SK-N-SH (cell line): ENCODE measurements around the gene ZNF354C. TPM values are rescaled to one million over a fixed set of nuclear protein-coding genes. Genes with fewer than 3 reads are reported as not detected.
"Not testable (repeated sequence)": the region's sequence is repeated elsewhere in the genome, so short reads cannot be mapped to it uniquely, and the experiment has no call there.

ENCODE experiments used
- CTCF ChIA-PET: fragments of 300-600, 350-600 bp; formaldehyde crosslinking; extraction: SDS; loops from one replicate; lab custom pipeline; 2021; lab: Yijun Ruan, JAX
- POLR2A ChIA-PET: fragments of 350-600 bp; sonication (Branson Sonifier 250); formaldehyde crosslinking; extraction: SDS; loops from one replicate; lab custom pipeline; 2020; ENCODE audit warnings: antibody characterized with exemption, inconsistent platforms; lab: Yijun Ruan, JAX
- DNase-seq: peaks from one replicate; pipeline ENCODE4 v3.0.0; 2012
- H2AFZ ChIP-seq: fragments of 200-600 bp; sonication (generic); 2 replicates; pipeline ENCODE4 v1.8.1; 2016; ENCODE audit warnings: antibody characterized with exemption, mild to moderate bottlenecking, low read depth
- H3F3A ChIP-seq: fragments of 200-600 bp; sonication (generic); replicated peaks from 2 replicates; pipeline ENCODE3; 2016; ENCODE audit warnings: antibody characterized with exemption, mild to moderate bottlenecking; ENCODE audit not compliant: insufficient read depth
- H3K27ac ChIP-seq, 2 experiments: fragments of 200-500 bp in 1 of 2; fragments of 200-600 bp in 1 of 2; sonication (Bioruptor generic) in 1 of 2; sonication (generic), shearing (Covaris generic) in 1 of 2; 2 replicates each; pipeline versions ENCODE4 v1.5.1 to v1.6.1; 2014 to 2016; ENCODE audit warnings: low read depth in 2 of 2, inconsistent platforms in 1 of 2, low read length in 1 of 2, mild to moderate bottlenecking in 1 of 2, mixed read lengths in 1 of 2
- H3K27me3 ChIP-seq: fragments of 200-600 bp; sonication (generic), shearing (Covaris generic); 2 replicates; pipeline ENCODE4 v1.6.1; 2016; ENCODE audit warnings: mixed run types; ENCODE audit not compliant: insufficient read depth
- H3K36me3 ChIP-seq, 2 experiments: fragments of 200-500 bp in 1 of 2; fragments of 200-600 bp in 1 of 2; sonication (Bioruptor generic) in 1 of 2; sonication (generic) in 1 of 2; replicated peaks in 1 of 2; 2 replicates each; pipeline versions ENCODE3 to v1.5.1; 2014 to 2016; ENCODE audit warnings: low read length in 1 of 2, mild to moderate bottlenecking in 1 of 2; ENCODE audit not compliant: insufficient read depth in 2 of 2, control insufficient read depth in 1 of 2
- H3K4me1 ChIP-seq, 2 experiments: fragments of 200-500 bp in 1 of 2; fragments of 200-600 bp in 1 of 2; sonication (Bioruptor generic) in 1 of 2; sonication (generic), shearing (Covaris generic) in 1 of 2; 2 replicates each; pipeline versions ENCODE4 v1.5.1 to v1.6.1; 2014 to 2016; ENCODE audit warnings: low read depth in 1 of 2, low read length in 1 of 2, mixed run types in 1 of 2; ENCODE audit not compliant: insufficient read depth in 2 of 2, control insufficient read depth in 1 of 2
- H3K4me2 ChIP-seq: fragments of 200-600 bp; sonication (generic), shearing (Covaris generic); 2 replicates; pipeline ENCODE4 v1.6.1; 2017; ENCODE audit warnings: mixed run types
- H3K4me3 ChIP-seq, 2 experiments: fragments of 200-500 bp in 1 of 2; fragments of 200-600 bp in 1 of 2; sonication (Bioruptor generic) in 1 of 2; sonication (generic), shearing (Covaris generic) in 1 of 2; 2 replicates each; pipeline versions ENCODE4 v1.5.1 to v1.8.1; 2014 to 2016; ENCODE audit warnings: low read depth in 2 of 2, inconsistent platforms in 1 of 2, low read length in 1 of 2, mild to moderate bottlenecking in 1 of 2, mixed read lengths in 1 of 2, moderate library complexity in 1 of 2
- H3K79me2 ChIP-seq: fragments of 200-600 bp; sonication (generic); 2 replicates; pipeline ENCODE4 v1.8.1; 2017; ENCODE audit warnings: mild to moderate bottlenecking; ENCODE audit not compliant: insufficient read depth
- H3K9ac ChIP-seq: fragments of 200-600 bp; sonication (generic); 2 replicates; pipeline ENCODE4 v1.6.1; 2017; ENCODE audit warnings: mixed run types
- H3K9me2 ChIP-seq: fragments of 200-600 bp; sonication (generic); 2 replicates; pipeline ENCODE4 v1.6.1; 2017; ENCODE audit warnings: mixed run types
- H3K9me3 ChIP-seq: fragments of 200-600 bp; sonication (generic); 2 replicates; pipeline ENCODE4 v1.6.1; 2017; ENCODE audit warnings: mixed run types, mild to moderate bottlenecking, moderate library complexity
- H4K20me1 ChIP-seq: fragments of 200-600 bp; sonication (generic); 2 replicates; pipeline ENCODE4 v1.6.1; 2017; ENCODE audit warnings: mild to moderate bottlenecking, mixed run types; ENCODE audit not compliant: insufficient read depth
- ELF1 ChIP-seq: IDR thresholded peaks from 2 replicates; pipeline ENCODE4 v1.4.0; 2012
- EP300 ChIP-seq, 2 experiments: IDR thresholded peaks; 2 replicates each; pipeline versions ENCODE4 v1.4.0 to v1.6.1; 2012; ENCODE audit warnings: borderline replicate concordance in 1 of 2, low read depth in 1 of 2, low read length in 1 of 2
- GATA2 ChIP-seq: sonication (generic); formaldehyde crosslinking; IDR thresholded peaks from 2 replicates; pipeline ENCODE4 v1.5.0; 2020; ENCODE audit warnings: mild to moderate bottlenecking, missing genetic modification reagents
- IRF3 ChIP-seq: fragments of 150-350 bp; IDR thresholded peaks from 2 replicates; pipeline ENCODE4 v1.6.1; 2016; ENCODE audit warnings: mild to moderate bottlenecking, low read depth, low read length
- JUND ChIP-seq: IDR thresholded peaks from 2 replicates; pipeline ENCODE4 v1.4.0; 2012
- MEF2A ChIP-seq: IDR thresholded peaks from 2 replicates; pipeline ENCODE4 v1.4.0; 2012; ENCODE audit warnings: low read depth, borderline replicate concordance
- MXI1 ChIP-seq: IDR thresholded peaks from 2 replicates; pipeline ENCODE4 v1.6.1; 2012; ENCODE audit warnings: mild to moderate bottlenecking, low read depth, low read length, improper control_type of control experiment
- POLR2AphosphoS5 ChIP-seq: IDR thresholded peaks from 2 replicates; pipeline ENCODE4 v1.6.1; 2012; ENCODE audit warnings: low read depth, low read length
- RAD21 ChIP-seq: IDR thresholded peaks from 2 replicates; pipeline ENCODE4 v1.6.1; 2012; ENCODE audit warnings: mild to moderate bottlenecking, low read length
- RFX5 ChIP-seq: IDR thresholded peaks from 2 replicates; pipeline ENCODE4 v1.6.1; 2012; ENCODE audit warnings: mild to moderate bottlenecking, improper control_type of control experiment, low read length
- RXRA ChIP-seq: IDR thresholded peaks from 2 replicates; pipeline ENCODE4 v1.4.0; 2012; ENCODE audit warnings: low read depth, mild to moderate bottlenecking, borderline replicate concordance
- SMC3 ChIP-seq: IDR thresholded peaks from 2 replicates; pipeline ENCODE4 v1.6.1; 2012; ENCODE audit warnings: low read depth, low read length, improper control_type of control experiment
- TAF1 ChIP-seq: IDR thresholded peaks from 2 replicates; pipeline ENCODE4 v1.6.1; 2012; ENCODE audit warnings: low read depth, mild to moderate bottlenecking, low read length, moderate library complexity, borderline replicate concordance
- TEAD4 ChIP-seq: IDR thresholded peaks from 2 replicates; pipeline ENCODE4 v1.4.0; 2012; ENCODE audit warnings: mild to moderate bottlenecking, borderline replicate concordance; ENCODE audit not compliant: insufficient read depth
- WGBS: methylation state at CpG from one replicate; pipeline ENCODE4 v1.1.6; 2017; ENCODE audit warnings: low lambda C conversion rate; 5-methylcytosine and 5-hydroxymethylcytosine counted together
- polyA plus RNA-seq, 3 experiments: library from polyadenylated mRNA; depleted of rRNA; stranded (reverse); fragments of >200 nt; gene quantifications; 2 replicates each; pipeline ENCODE4 v1.2.3, GENCODE V29; 2012
- TF ChIP-seq, protein P1 (sequence below): IDR thresholded peaks from 2 replicates; pipeline ENCODE4 v1.4.0; 2012; ENCODE audit warnings: low read depth, borderline replicate concordance
- TF ChIP-seq, protein P2 (sequence below): IDR thresholded peaks from 2 replicates; pipeline ENCODE4 v1.4.0; 2012; ENCODE audit warnings: low read depth

ZNF354C gene
- polyA plus RNA-seq, 1 of the 3 experiments (the other 2 are of a cell fraction): 1.1 TPM

DNA sequence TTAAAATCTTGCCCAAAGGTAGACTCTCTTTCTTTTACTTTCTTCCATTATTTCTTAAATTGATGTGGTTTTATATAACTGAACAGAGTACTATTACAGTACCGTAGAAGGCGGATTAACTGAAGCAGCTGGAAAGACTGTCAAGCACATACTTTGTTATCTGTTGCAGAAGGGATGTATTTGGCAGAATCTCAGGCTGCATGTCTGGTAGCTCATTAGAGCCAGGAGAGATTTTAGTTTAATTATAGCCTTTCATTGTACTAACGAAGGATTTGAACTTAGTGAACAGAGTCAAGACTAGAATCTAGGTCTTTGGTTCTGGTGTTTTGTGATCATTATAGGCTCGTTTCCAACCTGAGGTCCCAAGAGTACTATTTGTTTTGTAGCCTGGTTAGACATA, 20.6 kb downstream of the ZNF354C start:
- Histone ChIP-seq H3K4me2 (no peak overlapping the region), H3K27ac (no peak overlapping the region), H3K9me3 (peaks cover 35% of the 10 kb centered on the region), H3K4me1 (no peaks in the 10 kb centered on the region), H3F3A (no peaks in the 10 kb centered on the region), H3K9ac (no peak overlapping the region), H3K79me2 (no peaks in the 10 kb centered on the region), H3K36me3 (peaks cover 33 to 64% of the 10 kb centered on the region in 2 experiments), H3K4me3 (no peak overlapping the region), H3K27me3 (no peaks in the 10 kb centered on the region), H2AFZ (no peak overlapping the region), H4K20me1 (no peaks in the 10 kb centered on the region)
- no peak for DNase-seq
- CTCF ChIA-PET: interaction anchor here (1.5 kb wide), 1 partner anchor 10 kb away, joined by 4 read pairs; no protein-coding TSS in a partner anchor
- TF ChIP-seq RAD21 (no peak), RXRA (no peak), JUND (no peak), TAF1 (no peak)
- TF ChIP-seq, all 33 proteins: peak for 0
- WGBS: 67% methylated on average over 4 of the region's 4 CpGs
- POLR2A ChIA-PET: no interaction called here
- no peaks in the 10 kb centered on the region for H3K9me2 ChIP-seq

DNA sequence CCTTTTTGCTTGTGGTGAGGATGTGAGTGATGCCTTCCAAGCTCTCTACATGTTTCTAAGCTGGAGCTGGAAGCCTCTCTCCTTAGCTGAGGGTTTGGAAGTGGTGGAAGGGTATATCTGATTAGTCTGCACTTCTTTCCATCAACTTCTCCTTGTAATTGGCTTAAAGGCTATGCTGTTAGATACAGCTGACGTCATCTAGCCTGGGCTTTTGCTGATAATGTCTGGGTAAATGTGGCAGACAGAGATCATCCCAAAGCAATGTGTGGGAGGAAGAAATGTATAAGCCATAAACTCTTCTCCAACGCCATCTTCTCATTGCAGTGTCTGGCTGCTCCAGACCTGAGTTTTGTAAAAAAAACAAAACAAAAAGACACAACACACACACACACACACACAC, 29.3 kb downstream of the ZNF354C start:
- Histone ChIP-seq H3K4me2 (no peak overlapping the region), H3F3A (no peaks in the 10 kb centered on the region), H3K27me3 (no peaks in the 10 kb centered on the region), H4K20me1 (no peaks in the 10 kb centered on the region), H2AFZ (no peak overlapping the region), H3K79me2 (no peaks in the 10 kb centered on the region), H3K36me3 (peaks cover 0 to 3% of the 10 kb centered on the region in 2 experiments), H3K4me1 (no peaks in the 10 kb centered on the region), H3K9me2 (no peaks in the 10 kb centered on the region), H3K9me3 (peaks cover 18% of the 10 kb centered on the region), H3K4me3 (no peak overlapping the region), H3K27ac (no peak overlapping the region), H3K9ac (no peak overlapping the region)
- ChIA-PET POLR2A (no interaction called here), CTCF (no interaction called here)
- no peak for TF ChIP-seq SMC3
- TF ChIP-seq RAD21: no peak
- TF ChIP-seq, protein P1, sequence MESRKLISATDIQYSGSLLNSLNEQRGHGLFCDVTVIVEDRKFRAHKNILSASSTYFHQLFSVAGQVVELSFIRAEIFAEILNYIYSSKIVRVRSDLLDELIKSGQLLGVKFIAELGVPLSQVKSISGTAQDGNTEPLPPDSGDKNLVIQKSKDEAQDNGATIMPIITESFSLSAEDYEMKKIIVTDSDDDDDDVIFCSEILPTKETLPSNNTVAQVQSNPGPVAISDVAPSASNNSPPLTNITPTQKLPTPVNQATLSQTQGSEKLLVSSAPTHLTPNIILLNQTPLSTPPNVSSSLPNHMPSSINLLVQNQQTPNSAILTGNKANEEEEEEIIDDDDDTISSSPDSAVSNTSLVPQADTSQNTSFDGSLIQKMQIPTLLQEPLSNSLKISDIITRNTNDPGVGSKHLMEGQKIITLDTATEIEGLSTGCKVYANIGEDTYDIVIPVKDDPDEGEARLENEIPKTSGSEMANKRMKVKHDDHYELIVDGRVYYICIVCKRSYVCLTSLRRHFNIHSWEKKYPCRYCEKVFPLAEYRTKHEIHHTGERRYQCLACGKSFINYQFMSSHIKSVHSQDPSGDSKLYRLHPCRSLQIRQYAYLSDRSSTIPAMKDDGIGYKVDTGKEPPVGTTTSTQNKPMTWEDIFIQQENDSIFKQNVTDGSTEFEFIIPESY: no peak
- TF ChIP-seq IRF3: no peak
- TF ChIP-seq ELF1: no peak
- TF ChIP-seq, protein P2, sequence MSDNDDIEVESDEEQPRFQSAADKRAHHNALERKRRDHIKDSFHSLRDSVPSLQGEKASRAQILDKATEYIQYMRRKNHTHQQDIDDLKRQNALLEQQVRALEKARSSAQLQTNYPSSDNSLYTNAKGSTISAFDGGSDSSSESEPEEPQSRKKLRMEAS: no peak
- TF ChIP-seq EP300 (IDR thresholded peaks at IDR 0.05; ENCODE audit: borderline replicate concordance in 1 of 2, low read depth in 1 of 2, low read length in 1 of 2): no peak
- no peak for TF ChIP-seq TAF1
- no peak for TF ChIP-seq RFX5
- TF ChIP-seq MXI1: no peak
- TF ChIP-seq MEF2A: no peak
- no peak for TF ChIP-seq TEAD4
- no peak for TF ChIP-seq JUND
- TF ChIP-seq RXRA: no peak
- no peak for TF ChIP-seq GATA2 (CRISPR knock-in tag)
- TF ChIP-seq POLR2AphosphoS5: no peak
- WGBS: 9% methylated on average over 2 of the region's 2 CpGs
- DNase-seq: no peak

DNA sequence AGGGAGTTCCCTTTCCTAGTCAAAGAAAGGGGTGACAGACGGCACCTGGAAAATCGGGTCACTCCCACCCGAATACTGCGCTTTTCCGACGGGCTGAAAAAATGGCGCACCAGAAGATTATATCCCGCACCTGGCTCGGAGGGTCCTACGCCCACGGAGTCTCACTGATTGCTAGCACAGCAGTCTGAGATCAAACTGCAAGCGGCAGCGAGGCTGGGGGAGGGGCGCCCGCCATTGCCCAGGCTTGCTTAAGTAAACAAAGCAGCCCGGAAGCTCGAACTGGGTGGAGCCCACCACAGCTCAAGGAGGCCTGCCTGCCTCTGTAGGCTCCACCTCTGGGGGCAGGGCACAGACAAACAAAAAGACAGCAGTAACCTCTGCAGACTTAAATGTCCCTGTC, 41.1 kb downstream of the ZNF354C start:
- H3F3A ChIP-seq, H3K9ac ChIP-seq, H3K4me2 ChIP-seq, H3K36me3 ChIP-seq, H3K79me2 ChIP-seq, H3K27ac ChIP-seq, H2AFZ ChIP-seq, CTCF ChIA-PET, DNase-seq, H3K27me3 ChIP-seq, H3K9me3 ChIP-seq, H3K9me2 ChIP-seq, H3K4me1 ChIP-seq, H4K20me1 ChIP-seq, H3K4me3 ChIP-seq, POLR2A ChIA-PET: not testable (repeated sequence)
- 66% methylated on average over 12 of the region's 17 CpGs for WGBS
